HepG2 (cell line): ENCODE measurements around the gene APOBEC3B. TPM values are rescaled to one million over a fixed set of nuclear protein-coding genes. Genes with fewer than 3 reads are reported as not detected.

Source experiments
- ATAC-seq: fragments of 200-7000 bp; cut with Tn5 transposase; 3 replicates; pipeline ENCODE4 v1.9.1; 2020; ENCODE audit warnings: mild to moderate bottlenecking, moderate library complexity
- BruUV-seq: library from RNA; stranded (reverse); fragments of 400-500 nt; replicated peaks from 2 replicates; lab custom pipeline; 2021; lab: Mats Ljungman, UMichigan
- CTCF ChIA-PET: fragments of 300-600 bp; formaldehyde crosslinking; extraction: SDS; loops from one replicate; lab custom pipeline; 2021; ENCODE audit warnings: low total read pairs, inconsistent platforms, low intra/inter-chr PET ratio; lab: Yijun Ruan, JAX
- POLR2A ChIA-PET: fragments of 350-600 bp; sonication (Branson Sonifier 250); formaldehyde crosslinking; loops from one replicate; lab custom pipeline; 2020; ENCODE audit warnings: antibody characterized with exemption, inconsistent platforms; lab: Yijun Ruan, JAX
- DNase-seq: peaks from one replicate; pipeline ENCODE4 v3.0.0-alpha.2; 2015; ENCODE audit warnings: low spot score
- FAIRE-seq: peaks from 3 replicates; lab custom pipeline; 2011; peaks lifted over from hg19 to GRCh38; lab: Jason Lieb, UNC
- H2AFZ ChIP-seq: one replicate; pipeline ENCODE4 v1.6.1; 2011; ENCODE audit warnings: low read length, inconsistent platforms
- H3K27ac ChIP-seq: fragments of 300-600 bp; 3 replicates; pipeline ENCODE4 v1.8.0; 2011; ENCODE audit warnings: mixed run types, mild to moderate bottlenecking, mixed read lengths, low read length, inconsistent platforms; ENCODE audit not compliant: insufficient read depth; ENCODE audit errors: extremely low read length
- H3K27me3 ChIP-seq, 2 experiments: fragments of 200-600 bp in 1 of 2; 2 replicates in 1 of 2; 3 replicates in 1 of 2; pipeline versions ENCODE4 v1.6.0 to v1.8.0; 2011; ENCODE audit warnings: low read length in 2 of 2, mild to moderate bottlenecking in 2 of 2, moderate library complexity in 2 of 2, inconsistent platforms in 1 of 2; ENCODE audit not compliant: insufficient read depth in 2 of 2, control insufficient read depth in 1 of 2
- H3K36me3 ChIP-seq, 2 experiments: fragments of 200-600 bp in 1 of 2; replicated peaks in 1 of 2; 2 replicates in 1 of 2; 3 replicates in 1 of 2; pipeline versions ENCODE4 v1.5.1 to v1.8.0; 2011; ENCODE audit warnings: low read length in 2 of 2, inconsistent platforms in 1 of 2; ENCODE audit not compliant: insufficient read depth in 2 of 2, control insufficient read depth in 1 of 2
- H3K4me1 ChIP-seq: 2 replicates; pipeline ENCODE4 v1.5.1; 2012; ENCODE audit warnings: low read length, inconsistent platforms; ENCODE audit not compliant: insufficient read depth
- H3K4me2 ChIP-seq: 2 replicates; pipeline ENCODE4 v1.6.0; 2011; ENCODE audit warnings: low read depth, low read length, inconsistent platforms
- H3K4me3 ChIP-seq, 3 experiments: fragments of 200-600 bp in 1 of 3; sonication (generic), shearing (Covaris generic) in 1 of 3; replicated peaks in 1 of 3; 2 replicates each; pipeline ENCODE4 v1.5.1; 2011 to 2016; ENCODE audit warnings: low read length in 3 of 3, inconsistent platforms in 2 of 3, low read depth in 2 of 3, mild to moderate bottlenecking in 2 of 3, control low read depth in 1 of 3, mixed read lengths in 1 of 3; ENCODE audit not compliant: insufficient read depth in 1 of 3
- H3K79me2 ChIP-seq: one replicate; pipeline ENCODE4 v1.6.1; 2011; ENCODE audit warnings: low read length, inconsistent platforms; ENCODE audit not compliant: insufficient read depth
- H3K9ac ChIP-seq: 2 replicates; pipeline ENCODE4 v1.6.0; 2011; ENCODE audit warnings: mild to moderate bottlenecking, low read depth, low read length, inconsistent platforms; ENCODE audit not compliant: insufficient read depth
- H3K9me3 ChIP-seq: 2 replicates; pipeline ENCODE4 v1.5.1; 2012; ENCODE audit warnings: mild to moderate bottlenecking, low read length
- H4K20me1 ChIP-seq: 2 replicates; pipeline ENCODE4 v1.6.0; 2011; ENCODE audit warnings: inconsistent platforms, mild to moderate bottlenecking, low read length, moderate library complexity; ENCODE audit not compliant: insufficient read depth
- DRAP1 ChIP-seq: IDR thresholded peaks from 2 replicates; pipeline ENCODE4 v1.6.1; 2016; ENCODE audit warnings: missing genetic modification reagents, missing compliant biosample characterization
- MYNN ChIP-seq: sonication (generic); formaldehyde crosslinking; IDR thresholded peaks from 2 replicates; pipeline ENCODE4 v1.4.0; 2020; ENCODE audit warnings: mild to moderate bottlenecking, low read depth, missing genetic modification reagents
- NFRKB ChIP-seq: fragments of 450-650 bp; IDR thresholded peaks from 2 replicates; pipeline ENCODE4 v1.6.1; 2017
- SMAD1 ChIP-seq: sonication (generic); formaldehyde crosslinking; IDR thresholded peaks from 2 replicates; pipeline ENCODE4 v1.4.0; 2020; ENCODE audit warnings: missing genetic modification reagents, low read depth, mild to moderate bottlenecking, borderline replicate concordance
- SMC3 ChIP-seq: IDR thresholded peaks from 2 replicates; pipeline ENCODE4 v1.6.1; 2011; ENCODE audit warnings: low read length, improper control_type of control experiment
- SOX5 ChIP-seq: IDR thresholded peaks from 2 replicates; pipeline ENCODE4 v1.6.1; 2016; ENCODE audit warnings: borderline replicate concordance
- TAF15 ChIP-seq: fragments of 200-400 bp; formaldehyde crosslinking; IDR thresholded peaks from one replicate; pipeline ENCODE4 v1.6.1; 2018; ENCODE audit warnings: mild to moderate bottlenecking, low read depth, low read length; ENCODE audit not compliant: poor library complexity, severe bottlenecking
- ZBTB39 ChIP-seq: sonication (generic); formaldehyde crosslinking; IDR thresholded peaks from 2 replicates; pipeline ENCODE4 v1.5.0; 2020; ENCODE audit warnings: missing genetic modification reagents
- ZNF180 ChIP-seq: sonication (generic); formaldehyde crosslinking; IDR thresholded peaks from 2 replicates; pipeline ENCODE4 v1.4.0; 2020; ENCODE audit warnings: low read depth, missing genetic modification reagents, borderline replicate concordance
- ZNF569 ChIP-seq: sonication (generic); formaldehyde crosslinking; IDR thresholded peaks from 2 replicates; pipeline ENCODE4 v1.5.0; 2020; ENCODE audit warnings: mild to moderate bottlenecking, missing genetic modification reagents, moderate library complexity, borderline replicate concordance
- ZNF710 ChIP-seq: sonication (generic); formaldehyde crosslinking; IDR thresholded peaks from 2 replicates; pipeline ENCODE4 v1.5.0; 2020; ENCODE audit warnings: mild to moderate bottlenecking, missing genetic modification reagents, borderline replicate concordance
- ZNF746 ChIP-seq: sonication (generic); formaldehyde crosslinking; IDR thresholded peaks from 2 replicates; pipeline ENCODE4 v1.8.0; 2022; ENCODE audit warnings: mild to moderate bottlenecking, missing genetic modification reagents
- WGBS: methylation state at CpG from one replicate; pipeline ENCODE4 v1.1.6; 2017; ENCODE audit warnings: low lambda C conversion rate; 5-methylcytosine and 5-hydroxymethylcytosine counted together
- in situ Hi-C: cut with HindIII; loops from 2 replicates; pipeline ENCODE4 v1.10.0; 2017; ENCODE audit warnings: low pct_unique_long_range_greater_than_20kb; ENCODE audit not compliant: extremely low pct_ligation_motif_present
- intact Hi-C: fragments of 100-400 bp; cut with micrococcal nuclease; formaldehyde crosslinking; loops from one replicate; pipeline ENCODE4 v1.10.0; 2022; ENCODE audit not compliant: unreplicated experiment
- polyA plus RNA-seq, 8 experiments: library from polyadenylated mRNA; depleted of rRNA in 3 of 8; stranded (reverse) in 7 of 8; unstranded in 1 of 8; fragments of >200 nt; fragmentation: Illumina TruSeq in 4 of 8; extraction: Trizol in 4 of 8; gene quantifications; 2 replicates each; pipeline versions ENCODE4 v1.2.1 to v1.2.3, GENCODE V29; 2011 to 2016; ENCODE audit warnings: low read depth in 4 of 8, missing spikeins in 1 of 8, mixed read lengths in 1 of 8; ENCODE audit not compliant: insufficient read depth in 1 of 8
- total RNA-seq, 5 experiments: library from RNA; depleted of rRNA; stranded (reverse); fragments of >200 nt; fragmentation: Illumina TruSeq; extraction: Trizol; gene quantifications; 2 replicates each; pipeline ENCODE4 v1.2.3, GENCODE V29; 2016; ENCODE audit warnings: low read depth in 1 of 5

The APOBEC3B gene
- total and polyA plus RNA-seq, 2 of the 13 experiments (the other 11 are each of a cell fraction or from before 2014, with no cell fraction given) = 6.7 to 8.8 TPM

GRCh38 chr22:38949889-38950405 is 32.2 kb upstream of the APOBEC3B start:
- Histone ChIP-seq H3K9ac (no peak overlapping the region), H2AFZ (no peak overlapping the region), H3K27ac (no peak overlapping the region), H3K36me3 (no peaks in the 10 kb centered on the region), H3K9me3 (no peaks in the 10 kb centered on the region), H3K4me2 (no peak overlapping the region), H3K79me2 (no peaks in the 10 kb centered on the region), H3K27me3 (peaks cover 1 to 61% of the 10 kb centered on the region in 2 experiments), H3K4me1 (peaks cover 6% of the 10 kb centered on the region), H3K4me3 (no peak overlapping the region), H4K20me1 (no peaks in the 10 kb centered on the region)
- BruUV-seq = no TSS peak
- ChIA-PET CTCF (no interaction called here), POLR2A (no interaction called here)
- ATAC-seq (no peak), DNase-seq (no peak), FAIRE-seq (no peak)
- WGBS = 31% methylated on average over 5 of the region's 8 CpGs
- in situ Hi-C loops = no loop called here
- no peak for TF ChIP-seq TAF15
- TF ChIP-seq SMC3 = no peak
- no peak for TF ChIP-seq DRAP1 (CRISPR knock-in tag)
- TF ChIP-seq ZNF180 (CRISPR knock-in tag) = no peak
- TF ChIP-seq MYNN = no peak
- TF ChIP-seq ZNF746 (CRISPR knock-in tag) = no peak
- TF ChIP-seq ZBTB39 (CRISPR knock-in tag) = no peak
- TF ChIP-seq SMAD1 (CRISPR knock-in tag) = no peak
- no peak for TF ChIP-seq ZNF569 (CRISPR knock-in tag)
- no peak for TF ChIP-seq NFRKB
- TF ChIP-seq SOX5 (CRISPR knock-in tag) = no peak
- no peak for TF ChIP-seq ZNF710 (CRISPR knock-in tag)
- intact Hi-C loops = no loop called here
